ENCODE measurements around the gene MBLAC1. TPM values are rescaled to one million over a fixed set of nuclear protein-coding genes. Genes with fewer than 3 reads are reported as not detected.

Gene MBLAC1
- total and polyA plus RNA-seq, 9 of the 15 experiments (the other 6 are each of a cell fraction or from before 2014, with no cell fraction given) = 0.03 to 3.1 (median 0.52) TPM

DNA sequence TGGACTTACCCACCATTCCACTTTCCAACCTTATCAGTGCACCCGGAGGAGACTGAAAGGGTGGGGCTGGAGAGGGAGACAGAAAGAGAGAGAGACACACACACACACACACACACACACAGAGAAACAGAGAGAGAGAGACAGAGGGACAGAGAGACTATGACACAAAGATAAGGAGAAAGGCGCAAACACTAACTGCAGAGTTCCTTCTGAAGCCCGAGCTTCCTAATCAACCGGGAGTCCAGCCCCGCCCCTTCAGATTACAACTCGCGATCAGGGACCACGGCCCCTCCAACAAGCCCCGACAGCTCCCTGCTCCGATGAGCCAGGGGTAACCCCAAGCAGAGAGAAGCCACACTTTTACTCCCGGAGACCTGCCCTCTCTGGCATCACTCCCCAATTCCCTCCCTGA, 41.2 kb downstream of the MBLAC1 start (continued):
- TF ChIP-seq RBM34 (IDR thresholded peaks at IDR 0.05; ENCODE audit: borderline replicate concordance, insufficient read depth, low read length) (no peak), GTF2E2 (tag; IDR thresholded peaks at IDR 0.05) (no peak), NCOA6 (IDR thresholded peaks at IDR 0.05) (no peak), RBFOX2 (IDR thresholded peaks at IDR 0.05; ENCODE audit: low read depth, low read length) (no peak), FOXJ2 (tag; IDR thresholded peaks at IDR 0.05) (peak; percentile 96), ZFP36 (IDR thresholded peaks at IDR 0.05; ENCODE audit: low read depth, low read length, partially characterized antibody) (no peak), POLR3A (IDR thresholded peaks at IDR 0.05; ENCODE audit: borderline replicate concordance, extremely low read depth, insufficient read depth, insufficient read length) (no peak), FOXA3 (CRISPR knock-in tag; conservative IDR thresholded peaks at IDR 0.05 in 1 of 2, IDR thresholded peaks at IDR 0.05 in 1 of 2) (no peak), MTA1 (IDR thresholded peaks at IDR 0.05; ENCODE audit: borderline replicate concordance) (peak; percentile 93), ZNF3 (CRISPR knock-in tag; IDR thresholded peaks at IDR 0.05) (no peak), CEBPB (tag; IDR thresholded peaks at IDR 0.05) (no peak), MAFK (IDR thresholded peaks at IDR 0.05; ENCODE audit: low read length) (peak; percentile 20; the same call in 1 of the 2 replicates), HNRNPLL (IDR thresholded peaks at IDR 0.05; ENCODE audit: low read depth, low read length, poor library complexity, severe bottlenecking) (no peak)
- TF ChIP-seq, protein P1, sequence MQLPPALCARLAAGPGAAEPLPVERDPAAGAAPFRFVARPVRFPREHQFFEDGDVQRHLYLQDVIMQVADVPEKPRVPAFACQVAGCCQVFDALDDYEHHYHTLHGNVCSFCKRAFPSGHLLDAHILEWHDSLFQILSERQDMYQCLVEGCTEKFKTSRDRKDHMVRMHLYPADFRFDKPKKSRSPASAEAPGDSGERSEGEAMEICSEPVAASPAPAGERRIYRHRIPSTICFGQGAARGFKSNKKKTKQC (CRISPR knock-in tag; IDR thresholded peaks at IDR 0.05) = no peak; the same call in 1 of the 2 replicates
- TF ChIP-seq, protein P2, sequence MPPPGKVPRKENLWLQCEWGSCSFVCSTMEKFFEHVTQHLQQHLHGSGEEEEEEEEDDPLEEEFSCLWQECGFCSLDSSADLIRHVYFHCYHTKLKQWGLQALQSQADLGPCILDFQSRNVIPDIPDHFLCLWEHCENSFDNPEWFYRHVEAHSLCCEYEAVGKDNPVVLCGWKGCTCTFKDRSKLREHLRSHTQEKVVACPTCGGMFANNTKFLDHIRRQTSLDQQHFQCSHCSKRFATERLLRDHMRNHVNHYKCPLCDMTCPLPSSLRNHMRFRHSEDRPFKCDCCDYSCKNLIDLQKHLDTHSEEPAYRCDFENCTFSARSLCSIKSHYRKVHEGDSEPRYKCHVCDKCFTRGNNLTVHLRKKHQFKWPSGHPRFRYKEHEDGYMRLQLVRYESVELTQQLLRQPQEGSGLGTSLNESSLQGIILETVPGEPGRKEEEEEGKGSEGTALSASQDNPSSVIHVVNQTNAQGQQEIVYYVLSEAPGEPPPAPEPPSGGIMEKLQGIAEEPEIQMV (tag; conservative IDR thresholded peaks at IDR 0.05; ENCODE audit: low read depth) = no peak
- TF ChIP-seq, protein P3, sequence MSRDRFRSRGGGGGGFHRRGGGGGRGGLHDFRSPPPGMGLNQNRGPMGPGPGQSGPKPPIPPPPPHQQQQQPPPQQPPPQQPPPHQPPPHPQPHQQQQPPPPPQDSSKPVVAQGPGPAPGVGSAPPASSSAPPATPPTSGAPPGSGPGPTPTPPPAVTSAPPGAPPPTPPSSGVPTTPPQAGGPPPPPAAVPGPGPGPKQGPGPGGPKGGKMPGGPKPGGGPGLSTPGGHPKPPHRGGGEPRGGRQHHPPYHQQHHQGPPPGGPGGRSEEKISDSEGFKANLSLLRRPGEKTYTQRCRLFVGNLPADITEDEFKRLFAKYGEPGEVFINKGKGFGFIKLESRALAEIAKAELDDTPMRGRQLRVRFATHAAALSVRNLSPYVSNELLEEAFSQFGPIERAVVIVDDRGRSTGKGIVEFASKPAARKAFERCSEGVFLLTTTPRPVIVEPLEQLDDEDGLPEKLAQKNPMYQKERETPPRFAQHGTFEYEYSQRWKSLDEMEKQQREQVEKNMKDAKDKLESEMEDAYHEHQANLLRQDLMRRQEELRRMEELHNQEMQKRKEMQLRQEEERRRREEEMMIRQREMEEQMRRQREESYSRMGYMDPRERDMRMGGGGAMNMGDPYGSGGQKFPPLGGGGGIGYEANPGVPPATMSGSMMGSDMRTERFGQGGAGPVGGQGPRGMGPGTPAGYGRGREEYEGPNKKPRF (IDR thresholded peaks at IDR 0.05; ENCODE audit: low read depth, low read length) = no peak
- TF ChIP-seq, protein P4, sequence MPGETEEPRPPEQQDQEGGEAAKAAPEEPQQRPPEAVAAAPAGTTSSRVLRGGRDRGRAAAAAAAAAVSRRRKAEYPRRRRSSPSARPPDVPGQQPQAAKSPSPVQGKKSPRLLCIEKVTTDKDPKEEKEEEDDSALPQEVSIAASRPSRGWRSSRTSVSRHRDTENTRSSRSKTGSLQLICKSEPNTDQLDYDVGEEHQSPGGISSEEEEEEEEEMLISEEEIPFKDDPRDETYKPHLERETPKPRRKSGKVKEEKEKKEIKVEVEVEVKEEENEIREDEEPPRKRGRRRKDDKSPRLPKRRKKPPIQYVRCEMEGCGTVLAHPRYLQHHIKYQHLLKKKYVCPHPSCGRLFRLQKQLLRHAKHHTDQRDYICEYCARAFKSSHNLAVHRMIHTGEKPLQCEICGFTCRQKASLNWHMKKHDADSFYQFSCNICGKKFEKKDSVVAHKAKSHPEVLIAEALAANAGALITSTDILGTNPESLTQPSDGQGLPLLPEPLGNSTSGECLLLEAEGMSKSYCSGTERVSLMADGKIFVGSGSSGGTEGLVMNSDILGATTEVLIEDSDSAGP (CRISPR knock-in tag; IDR thresholded peaks at IDR 0.05) = no peak
- TF ChIP-seq, protein P5, sequence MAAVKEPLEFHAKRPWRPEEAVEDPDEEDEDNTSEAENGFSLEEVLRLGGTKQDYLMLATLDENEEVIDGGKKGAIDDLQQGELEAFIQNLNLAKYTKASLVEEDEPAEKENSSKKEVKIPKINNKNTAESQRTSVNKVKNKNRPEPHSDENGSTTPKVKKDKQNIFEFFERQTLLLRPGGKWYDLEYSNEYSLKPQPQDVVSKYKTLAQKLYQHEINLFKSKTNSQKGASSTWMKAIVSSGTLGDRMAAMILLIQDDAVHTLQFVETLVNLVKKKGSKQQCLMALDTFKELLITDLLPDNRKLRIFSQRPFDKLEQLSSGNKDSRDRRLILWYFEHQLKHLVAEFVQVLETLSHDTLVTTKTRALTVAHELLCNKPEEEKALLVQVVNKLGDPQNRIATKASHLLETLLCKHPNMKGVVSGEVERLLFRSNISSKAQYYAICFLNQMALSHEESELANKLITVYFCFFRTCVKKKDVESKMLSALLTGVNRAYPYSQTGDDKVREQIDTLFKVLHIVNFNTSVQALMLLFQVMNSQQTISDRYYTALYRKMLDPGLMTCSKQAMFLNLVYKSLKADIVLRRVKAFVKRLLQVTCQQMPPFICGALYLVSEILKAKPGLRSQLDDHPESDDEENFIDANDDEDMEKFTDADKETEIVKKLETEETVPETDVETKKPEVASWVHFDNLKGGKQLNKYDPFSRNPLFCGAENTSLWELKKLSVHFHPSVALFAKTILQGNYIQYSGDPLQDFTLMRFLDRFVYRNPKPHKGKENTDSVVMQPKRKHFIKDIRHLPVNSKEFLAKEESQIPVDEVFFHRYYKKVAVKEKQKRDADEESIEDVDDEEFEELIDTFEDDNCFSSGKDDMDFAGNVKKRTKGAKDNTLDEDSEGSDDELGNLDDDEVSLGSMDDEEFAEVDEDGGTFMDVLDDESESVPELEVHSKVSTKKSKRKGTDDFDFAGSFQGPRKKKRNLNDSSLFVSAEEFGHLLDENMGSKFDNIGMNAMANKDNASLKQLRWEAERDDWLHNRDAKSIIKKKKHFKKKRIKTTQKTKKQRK (IDR thresholded peaks at IDR 0.05; ENCODE audit: borderline replicate concordance, low read depth, low read length) = no peak
